CD4-positive, alpha-beta T cell treated with Interferon alpha-2 for 1 hour (primary cell): ENCODE results near the gene LRRC71.
"Not testable (repeated sequence)": the region's sequence is repeated elsewhere in the genome, so short reads cannot be mapped to it uniquely, and the experiment has no call there.

Source experiments
- DNase-seq, 2 donors: peaks; one replicate each; pipeline ENCODE4 v3.0.0-alpha.2; 2020 to 2022

LRRC71 gene

DNA sequence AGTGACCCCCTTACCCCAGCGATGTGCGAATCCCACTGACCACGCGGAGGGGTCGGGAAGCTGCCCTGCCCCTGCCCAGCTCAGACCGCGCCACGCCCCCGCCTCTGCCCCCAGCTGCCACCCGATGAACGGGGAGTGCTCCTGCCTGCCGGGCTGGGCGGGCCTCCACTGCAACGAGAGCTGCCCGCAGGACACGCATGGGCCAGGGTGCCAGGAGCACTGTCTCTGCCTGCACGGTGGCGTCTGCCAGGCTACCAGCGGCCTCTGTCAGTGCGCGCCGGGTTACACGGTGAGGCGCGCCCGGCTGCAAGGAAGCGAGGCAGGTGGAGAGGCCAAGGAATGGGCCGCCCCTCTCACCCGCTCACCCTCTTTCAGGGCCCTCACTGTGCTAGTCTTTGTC is 11.9 kb upstream of the LRRC71 start:
- no peak for DNase-seq

DNA sequence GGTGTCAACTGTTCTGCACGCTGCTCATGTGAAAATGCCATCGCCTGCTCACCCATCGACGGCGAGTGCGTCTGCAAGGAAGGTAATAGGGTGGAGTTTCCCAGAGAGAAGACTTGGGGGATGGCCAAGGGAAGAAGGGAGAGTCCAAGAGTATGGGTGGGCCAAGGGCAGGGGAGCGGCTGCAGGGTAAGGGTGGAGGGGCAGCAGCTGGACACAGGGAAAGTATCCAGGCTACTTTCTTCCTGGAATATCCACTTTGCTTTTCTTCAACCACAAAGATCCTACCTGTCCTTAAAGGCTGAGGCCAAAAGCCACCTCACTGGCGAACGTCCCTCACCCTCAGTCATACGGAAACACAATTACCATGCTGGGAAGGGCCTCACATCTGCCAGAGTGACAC is 11.5 kb upstream of the LRRC71 start:
- DNase-seq, result no peak

DNA sequence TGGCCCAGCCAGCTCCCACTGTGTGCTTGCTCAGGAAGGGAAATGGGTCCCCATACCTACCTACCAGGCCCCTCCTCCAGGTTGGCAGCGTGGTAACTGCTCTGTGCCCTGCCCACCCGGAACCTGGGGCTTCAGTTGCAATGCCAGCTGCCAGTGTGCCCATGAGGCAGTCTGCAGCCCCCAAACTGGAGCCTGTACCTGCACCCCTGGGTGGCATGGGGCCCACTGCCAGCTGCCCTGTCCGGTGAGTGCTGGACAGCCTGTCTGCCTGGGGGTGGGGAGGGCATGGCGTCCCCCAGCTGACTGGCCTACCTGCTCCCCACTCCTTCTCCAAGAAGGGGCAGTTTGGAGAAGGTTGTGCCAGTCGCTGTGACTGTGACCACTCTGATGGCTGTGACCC is 10.8 kb upstream of the LRRC71 start:
- no peak for DNase-seq

DNA sequence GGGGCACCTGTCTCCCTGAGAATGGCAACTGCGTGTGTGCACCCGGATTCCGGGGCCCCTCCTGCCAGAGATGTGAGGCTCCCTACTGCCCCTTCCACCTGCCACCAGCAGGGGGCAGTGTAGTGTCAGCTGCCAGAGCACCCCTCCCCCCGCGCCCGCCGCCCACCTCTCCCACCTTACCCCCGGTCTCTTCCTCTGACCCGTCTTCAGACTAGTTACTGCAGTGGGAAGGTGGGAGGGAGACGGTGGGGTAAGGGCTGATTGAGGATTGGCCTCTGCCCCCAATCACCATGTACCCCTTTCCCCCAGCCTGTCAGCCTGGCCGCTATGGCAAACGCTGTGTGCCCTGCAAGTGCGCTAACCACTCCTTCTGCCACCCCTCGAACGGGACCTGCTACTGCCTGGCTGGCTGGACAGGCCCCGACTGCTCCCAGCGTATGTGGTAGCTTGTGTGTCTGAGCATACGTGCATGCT is 10.1 kb upstream of the LRRC71 start:
- DNase-seq, result peak; percentile 29 to 59

DNA sequence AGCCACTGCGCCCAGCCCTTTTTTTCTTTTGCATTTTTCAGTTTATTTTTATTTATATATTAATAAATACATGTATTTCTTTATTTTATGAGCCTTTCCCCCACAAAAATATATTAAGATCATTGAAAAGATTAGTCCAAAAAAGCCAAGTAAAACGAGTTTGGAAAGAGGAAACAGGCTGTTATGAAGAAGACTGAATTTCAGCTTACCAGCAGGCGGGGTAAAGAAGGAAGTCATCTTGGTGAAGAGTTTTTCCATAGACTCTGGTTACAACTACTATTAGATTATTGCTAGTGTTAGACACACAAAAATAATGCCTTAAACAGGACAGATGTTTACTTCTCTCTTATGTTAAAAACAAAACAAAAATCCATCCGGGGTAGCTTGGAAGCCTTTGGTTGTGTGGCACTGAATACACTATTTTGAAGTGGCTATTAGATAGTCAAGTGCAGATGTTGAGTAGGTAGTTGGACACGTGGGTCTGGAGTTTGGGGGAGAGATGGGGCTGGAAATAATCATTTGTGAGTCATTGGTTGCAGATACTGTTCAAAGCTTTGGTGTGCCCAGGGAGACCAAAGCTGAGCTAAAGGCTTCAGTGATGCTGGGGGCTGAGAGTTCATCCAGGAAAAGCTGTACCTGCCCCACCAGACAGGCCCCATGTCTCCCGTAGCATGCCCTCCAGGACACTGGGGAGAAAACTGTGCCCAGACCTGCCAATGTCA is 8.7 kb upstream of the LRRC71 start:
- DNase-seq, result no peak

DNA sequence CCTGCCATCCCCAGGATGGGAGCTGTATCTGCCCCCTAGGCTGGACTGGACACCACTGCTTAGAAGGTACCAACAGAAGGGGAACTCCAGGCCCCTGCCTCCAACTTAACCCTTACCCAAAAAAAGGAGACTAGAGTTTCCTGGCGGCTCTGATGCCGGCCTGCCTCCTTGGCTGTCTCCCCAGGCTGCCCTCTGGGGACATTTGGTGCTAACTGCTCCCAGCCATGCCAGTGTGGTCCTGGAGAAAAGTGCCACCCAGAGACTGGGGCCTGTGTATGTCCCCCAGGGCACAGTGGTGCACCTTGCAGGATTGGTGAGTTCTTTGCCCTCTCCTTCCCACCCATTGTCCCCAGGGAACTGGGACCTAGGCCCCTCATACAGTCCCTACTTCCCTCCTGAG is 8.1 kb upstream of the LRRC71 start:
- no peak for DNase-seq

DNA sequence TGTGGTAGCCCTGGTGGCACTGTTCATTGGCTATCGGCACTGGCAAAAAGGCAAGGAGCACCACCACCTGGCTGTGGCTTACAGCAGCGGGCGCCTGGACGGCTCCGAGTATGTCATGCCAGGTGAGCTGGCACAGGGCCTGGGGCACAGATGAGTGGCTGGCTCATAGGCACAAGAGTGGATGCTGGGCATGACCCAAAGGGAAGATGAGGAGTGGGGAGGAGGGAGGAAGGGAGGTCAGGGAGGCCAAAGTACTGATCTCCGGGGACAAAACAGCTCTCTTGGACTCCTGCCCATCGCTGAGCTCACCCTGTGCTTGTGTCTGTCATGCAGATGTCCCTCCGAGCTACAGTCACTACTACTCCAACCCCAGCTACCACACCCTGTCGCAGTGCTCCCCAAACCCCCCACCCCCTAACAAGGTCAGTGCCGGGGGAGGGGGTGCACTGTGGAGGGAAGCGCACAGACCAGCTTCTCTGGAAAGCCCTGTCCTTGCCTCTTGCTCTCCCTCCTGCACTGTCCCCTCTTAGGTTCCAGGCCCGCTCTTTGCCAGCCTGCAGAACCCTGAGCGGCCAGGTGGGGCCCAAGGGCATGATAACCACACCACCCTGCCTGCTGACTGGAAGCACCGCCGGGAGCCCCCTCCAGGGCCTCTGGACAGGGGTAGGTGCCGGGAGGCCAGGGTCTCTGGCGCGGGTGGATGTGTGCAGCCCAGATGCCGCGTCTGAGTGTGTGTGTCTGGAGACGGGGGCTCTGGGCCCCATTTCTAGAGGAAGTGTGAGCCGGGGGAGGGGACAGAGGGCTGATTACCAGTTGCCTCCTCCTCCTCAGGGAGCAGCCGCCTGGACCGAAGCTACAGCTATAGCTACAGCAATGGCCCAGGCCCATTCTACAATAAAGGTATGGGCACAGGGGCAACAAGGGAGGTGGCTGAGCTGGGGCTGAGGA is 7.3 kb upstream of the LRRC71 start:
- DNase-seq, result no peak

DNA sequence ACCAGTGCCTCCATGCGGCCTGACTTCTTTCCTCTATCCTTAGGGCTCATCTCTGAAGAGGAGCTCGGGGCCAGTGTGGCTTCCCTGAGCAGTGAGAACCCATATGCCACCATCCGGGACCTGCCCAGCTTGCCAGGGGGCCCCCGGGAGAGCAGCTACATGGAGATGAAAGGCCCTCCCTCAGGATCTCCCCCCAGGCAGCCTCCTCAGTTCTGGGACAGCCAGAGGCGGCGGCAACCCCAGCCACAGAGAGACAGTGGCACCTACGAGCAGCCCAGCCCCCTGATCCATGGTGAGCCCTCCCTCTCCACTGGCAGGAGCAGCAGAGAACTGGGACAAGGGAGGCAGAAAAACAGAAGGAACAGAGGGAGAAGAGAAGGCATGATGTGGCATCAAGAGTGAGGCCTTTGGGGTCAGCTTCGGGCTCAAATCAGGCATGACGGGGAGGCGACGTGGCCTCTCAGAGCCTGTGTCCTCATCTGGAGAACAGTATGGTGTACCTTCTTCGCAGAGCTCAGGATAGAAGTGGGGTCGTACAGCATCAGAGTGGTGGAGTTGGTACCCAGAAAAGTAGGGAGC is 6.5 kb upstream of the LRRC71 start:
- no peak for DNase-seq

DNA sequence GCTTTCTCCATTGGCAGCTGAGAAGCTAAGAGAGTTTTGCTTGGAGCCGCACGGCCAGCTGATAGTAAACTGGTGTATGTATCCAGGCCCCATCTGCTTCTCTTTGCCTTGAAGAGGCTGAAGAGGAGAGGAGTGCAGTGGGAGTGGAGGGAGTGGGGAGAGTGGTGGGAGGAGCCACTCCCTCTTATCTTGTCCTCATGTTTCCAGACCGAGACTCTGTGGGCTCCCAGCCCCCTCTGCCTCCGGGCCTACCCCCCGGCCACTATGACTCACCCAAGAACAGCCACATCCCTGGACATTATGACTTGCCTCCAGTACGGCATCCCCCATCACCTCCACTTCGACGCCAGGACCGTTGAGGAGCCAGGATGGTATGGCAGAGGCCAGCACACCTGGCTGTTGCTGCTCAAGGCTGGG is 6.0 kb upstream of the LRRC71 start:
- no peak for DNase-seq

DNA sequence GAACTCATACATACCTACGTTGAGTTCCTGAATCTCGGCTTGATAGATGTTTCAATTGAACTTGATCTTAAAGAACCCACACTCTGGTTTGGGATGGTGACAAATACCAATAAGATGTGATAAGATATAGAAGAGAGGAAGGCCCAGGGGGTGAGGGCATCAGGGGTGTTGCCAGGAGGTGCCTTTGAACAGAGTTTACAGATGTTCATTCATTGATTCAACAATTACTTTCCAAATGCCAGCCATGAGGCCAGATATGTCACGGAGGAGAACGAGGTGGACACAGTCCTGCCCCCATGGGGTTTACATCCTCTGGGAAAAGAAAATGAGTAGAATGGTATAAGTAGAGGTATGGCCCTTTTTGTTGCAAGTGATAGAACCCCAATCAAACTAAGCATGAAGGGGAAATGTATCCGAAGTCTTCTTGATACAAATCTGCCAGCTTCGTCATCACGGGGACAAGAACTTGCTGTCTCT is 659 bp downstream of the LRRC71 start:
- no peak for DNase-seq

DNA sequence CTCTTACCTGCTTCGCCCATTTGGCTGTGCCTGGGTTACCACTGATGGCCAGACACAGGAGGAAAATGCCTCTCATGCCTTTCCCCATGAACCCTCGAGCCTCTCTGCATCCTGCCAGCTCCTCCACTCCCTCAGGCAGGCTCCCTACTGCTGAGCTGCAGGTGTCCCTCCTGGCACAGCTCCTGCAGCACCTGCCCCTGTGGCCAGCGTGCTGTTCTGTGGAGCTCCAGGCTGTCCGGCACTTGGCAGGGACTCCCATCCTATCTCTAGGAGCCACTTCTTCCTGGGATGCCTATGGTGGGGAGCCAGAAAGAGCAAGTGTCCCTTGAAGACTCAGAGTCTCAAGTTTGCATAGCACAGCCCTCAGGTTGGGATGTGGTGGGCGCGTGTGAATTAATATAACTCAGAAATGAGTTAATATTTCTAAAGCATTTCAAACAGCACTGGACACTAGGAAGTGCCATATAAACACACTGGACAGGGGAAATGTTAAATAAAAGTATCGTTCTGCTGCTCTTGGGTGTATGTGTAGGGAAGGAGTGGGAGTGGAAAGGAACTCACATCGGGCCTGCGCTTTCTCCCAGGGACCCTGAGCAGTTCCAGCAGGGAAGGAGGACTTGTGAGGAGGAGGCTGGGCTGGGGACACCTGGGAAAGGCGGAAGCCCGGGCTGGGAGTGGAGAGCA is 2.7 kb downstream of the LRRC71 start:
- DNase-seq, result no peak

DNA sequence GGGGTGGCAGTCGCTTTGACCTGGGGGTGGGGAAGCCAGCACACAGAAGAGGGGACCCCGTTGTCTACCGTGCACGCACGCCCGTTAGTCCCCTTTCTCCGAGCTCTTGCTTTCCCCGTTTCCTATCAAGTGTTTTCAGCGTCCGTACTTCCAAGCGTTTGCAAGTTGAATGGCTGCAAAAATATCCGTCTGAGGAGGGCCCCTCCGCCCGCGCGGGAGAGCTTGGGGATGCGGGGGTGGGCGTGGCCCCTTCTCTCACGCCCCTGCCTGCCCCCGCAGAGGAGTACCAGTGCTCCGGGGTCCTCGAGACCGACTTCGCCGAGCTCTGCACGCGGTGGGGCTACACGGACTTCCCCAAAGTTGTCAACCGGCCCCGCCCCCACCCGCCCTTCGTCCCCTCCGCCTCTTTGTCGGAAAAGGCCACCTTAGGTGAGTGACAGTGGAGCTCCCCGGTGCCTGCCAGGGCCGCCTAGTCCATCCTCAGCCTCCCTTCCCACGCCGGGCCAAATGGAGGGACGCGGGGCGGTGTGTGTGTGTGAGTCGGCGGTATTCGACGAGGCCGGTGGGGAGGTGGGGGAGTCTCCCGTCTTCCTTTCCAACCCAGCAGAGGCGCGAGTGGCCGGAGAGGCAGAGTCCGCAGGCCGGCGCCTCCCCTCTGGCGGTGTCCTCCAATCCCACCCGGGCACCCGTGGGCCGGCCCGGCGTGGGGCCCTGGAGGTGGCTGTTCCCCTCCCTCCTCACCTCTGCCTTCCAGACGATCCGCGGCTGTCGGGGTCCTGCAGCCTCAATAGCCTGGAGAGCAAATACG is 3.4 kb downstream of the LRRC71 start:
- DNase-seq, result no peak

DNA sequence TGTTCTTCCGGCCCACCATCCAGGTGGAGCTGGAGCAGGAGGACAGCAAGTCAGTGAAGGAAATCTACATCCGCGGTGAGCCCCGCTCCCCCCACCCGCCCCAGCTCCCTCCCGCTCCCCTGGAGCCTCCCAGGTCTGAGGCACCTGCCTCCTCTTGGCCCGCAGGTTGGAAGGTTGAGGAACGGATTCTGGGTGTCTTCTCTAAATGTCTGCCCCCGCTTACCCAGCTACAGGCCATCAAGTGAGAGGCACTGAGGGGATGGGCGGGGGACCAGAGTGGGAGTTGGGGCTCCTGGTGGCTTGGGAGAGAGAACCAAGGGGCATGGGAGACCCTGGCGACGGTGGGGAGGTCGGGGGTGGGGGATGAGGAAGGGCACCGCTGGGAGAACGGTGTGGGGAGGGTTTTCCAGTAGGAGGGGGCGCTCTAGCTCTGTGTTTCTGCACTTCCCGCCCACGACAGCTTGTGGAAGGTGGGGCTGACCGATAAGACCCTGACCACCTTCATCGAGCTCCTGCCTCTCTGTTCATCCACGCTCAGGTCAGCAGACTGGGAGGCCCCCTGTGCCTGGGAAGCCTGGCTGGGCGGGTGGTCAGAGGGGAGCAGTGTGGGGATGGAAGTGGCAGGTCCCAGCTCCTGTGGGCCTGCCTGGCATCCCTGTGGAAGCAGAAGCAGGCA is 4.2 kb downstream of the LRRC71 start:
- DNase-seq, result no peak

DNA sequence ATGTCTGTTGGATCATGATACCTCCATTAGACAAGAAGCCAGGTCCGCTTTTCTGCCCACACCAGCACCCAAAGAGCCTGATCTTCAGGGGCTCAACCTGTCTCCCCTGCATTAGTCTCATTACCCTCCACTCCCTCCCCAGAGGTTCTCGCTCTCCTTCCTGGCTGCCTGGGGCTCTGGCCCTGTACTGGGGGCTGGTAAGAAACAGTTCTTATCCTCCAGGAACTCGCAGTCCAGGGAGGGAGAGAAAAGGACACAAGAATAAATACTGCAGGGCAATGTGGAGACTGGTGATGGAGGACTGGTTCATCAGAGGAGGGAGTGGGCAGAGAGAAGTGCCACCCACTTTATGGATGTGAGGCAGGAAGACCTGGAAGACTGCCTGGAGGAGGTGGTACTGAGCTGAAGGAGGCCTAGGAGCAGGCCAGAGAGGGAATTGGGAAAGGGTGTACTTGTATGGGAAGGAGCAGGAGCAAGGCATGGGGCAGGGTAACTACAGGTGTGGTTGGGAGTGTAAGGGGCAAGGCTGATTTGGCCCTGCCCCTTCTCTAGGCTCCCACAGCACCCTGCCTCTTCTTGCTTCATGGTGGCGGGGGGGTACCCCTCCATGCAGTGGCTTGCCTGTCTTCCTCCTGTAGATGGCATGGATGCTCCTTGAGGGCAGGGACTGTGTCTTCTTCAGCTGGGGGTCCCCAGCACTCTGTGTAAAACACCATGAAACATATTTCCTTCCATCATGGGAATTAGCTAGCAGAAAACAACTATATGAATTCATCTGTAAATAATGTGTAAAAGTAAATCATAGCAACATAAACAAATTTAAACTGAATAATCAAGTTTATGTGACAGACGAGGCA is 5.0 kb downstream of the LRRC71 start:
- no peak for DNase-seq

DNA sequence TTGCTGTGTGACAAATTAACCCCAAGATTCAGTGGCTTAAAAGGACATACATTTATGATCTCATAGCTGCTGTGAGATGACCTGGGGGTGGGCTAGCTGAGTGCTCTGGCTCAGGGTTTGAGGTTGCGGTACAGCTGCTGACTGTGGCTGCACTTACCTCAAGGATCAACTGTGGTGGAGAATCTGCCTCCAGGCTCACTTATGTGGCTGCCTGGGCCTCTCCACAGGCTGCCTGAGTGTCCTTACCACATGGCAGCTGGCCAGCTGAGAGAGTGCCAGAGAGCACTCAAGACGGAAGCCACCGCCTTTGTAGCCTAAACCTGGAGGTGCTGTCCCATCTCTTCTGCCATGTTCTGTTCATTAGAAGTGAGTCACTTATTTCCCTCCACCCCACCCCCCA is 5.7 kb downstream of the LRRC71 start:
- DNase-seq, result no peak

DNA sequence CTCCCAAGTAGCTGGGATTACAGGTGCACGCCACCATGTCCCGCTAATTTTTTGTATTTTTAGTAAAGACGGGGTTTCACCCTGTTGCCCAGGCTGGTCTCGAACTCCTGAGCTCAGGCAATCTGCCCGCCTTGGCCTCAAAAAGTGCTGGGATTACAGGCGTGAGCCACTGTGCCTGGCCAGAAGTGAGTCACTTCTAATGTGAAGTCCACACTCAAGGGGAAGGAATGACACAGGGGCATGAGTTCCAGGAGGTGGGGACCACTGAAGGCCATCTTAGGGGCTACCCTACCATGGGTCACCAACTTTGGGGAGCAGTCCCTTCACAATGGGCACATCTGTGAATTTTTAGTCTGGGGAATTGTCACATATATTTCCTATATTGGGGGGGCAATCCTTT is 6.3 kb downstream of the LRRC71 start:
- not testable (repeated sequence) for DNase-seq

DNA sequence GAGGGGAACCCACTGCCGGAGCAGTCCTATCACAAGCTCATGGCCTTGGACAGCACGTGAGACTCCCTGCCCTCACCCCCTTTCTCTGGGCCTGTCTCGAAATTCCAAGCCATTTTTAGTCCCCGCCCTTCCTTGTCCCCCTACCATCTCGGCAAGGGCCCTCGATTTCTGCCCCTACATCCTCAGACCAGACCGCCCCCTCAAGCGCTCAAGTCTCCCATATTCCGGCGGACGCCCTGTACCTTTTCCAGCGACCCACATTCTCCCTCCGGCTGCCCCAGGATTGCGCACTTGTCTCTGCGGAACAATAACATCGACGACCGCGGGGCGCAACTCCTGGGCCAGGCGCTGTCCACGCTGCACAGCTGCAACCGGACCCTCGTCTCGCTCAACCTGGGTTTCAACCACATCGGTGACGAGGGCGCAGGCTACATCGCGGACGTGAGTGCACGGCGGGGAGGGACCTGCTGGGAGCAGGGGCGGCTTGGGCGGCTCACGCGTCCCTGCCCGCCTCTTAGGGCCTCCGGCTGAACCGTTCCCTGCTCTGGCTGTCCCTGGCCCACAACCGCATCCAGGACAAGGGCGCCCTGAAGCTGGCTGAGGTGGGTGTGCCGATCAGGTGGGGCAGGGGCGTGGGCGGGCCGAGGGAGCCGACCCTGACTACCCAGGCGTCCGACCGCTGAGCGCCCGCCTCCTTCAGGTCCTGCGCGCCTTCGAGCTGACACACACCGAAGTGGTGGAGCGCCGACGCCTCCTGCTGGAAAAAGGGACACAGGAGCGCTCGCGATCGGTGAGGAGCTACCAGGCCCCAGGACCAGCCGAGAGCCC is 7.0 kb downstream of the LRRC71 start:
- DNase-seq, result peak; percentile 48 to 62

DNA sequence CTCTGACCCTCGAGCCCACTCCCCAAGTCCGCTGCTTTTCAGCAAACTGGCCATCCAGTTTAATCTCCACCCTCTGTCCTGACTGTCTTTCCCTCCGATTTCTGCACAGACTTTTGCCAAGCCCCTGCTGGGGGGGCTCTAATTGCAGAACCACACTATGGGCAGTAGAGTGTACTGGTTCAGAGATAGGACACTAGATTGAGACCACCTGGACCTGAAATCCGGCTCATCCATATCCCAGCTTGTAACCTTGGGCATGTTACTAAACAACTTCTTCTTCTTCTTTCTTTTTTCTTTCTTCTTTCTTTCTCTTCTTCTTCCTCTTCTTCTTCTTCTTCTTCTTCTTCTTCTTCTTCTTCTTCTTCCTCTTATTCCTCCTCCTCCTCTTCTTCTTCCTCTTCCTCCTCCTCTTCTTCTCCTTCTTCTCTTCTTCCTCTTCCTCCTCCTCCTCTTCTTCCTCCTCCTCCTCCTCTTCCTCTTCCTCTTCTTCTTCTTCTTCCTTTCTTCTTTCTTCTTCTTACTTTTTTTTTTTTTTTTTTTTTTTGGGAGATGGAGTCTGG is 7.7 kb downstream of the LRRC71 start:
- DNase-seq, result no peak

DNA sequence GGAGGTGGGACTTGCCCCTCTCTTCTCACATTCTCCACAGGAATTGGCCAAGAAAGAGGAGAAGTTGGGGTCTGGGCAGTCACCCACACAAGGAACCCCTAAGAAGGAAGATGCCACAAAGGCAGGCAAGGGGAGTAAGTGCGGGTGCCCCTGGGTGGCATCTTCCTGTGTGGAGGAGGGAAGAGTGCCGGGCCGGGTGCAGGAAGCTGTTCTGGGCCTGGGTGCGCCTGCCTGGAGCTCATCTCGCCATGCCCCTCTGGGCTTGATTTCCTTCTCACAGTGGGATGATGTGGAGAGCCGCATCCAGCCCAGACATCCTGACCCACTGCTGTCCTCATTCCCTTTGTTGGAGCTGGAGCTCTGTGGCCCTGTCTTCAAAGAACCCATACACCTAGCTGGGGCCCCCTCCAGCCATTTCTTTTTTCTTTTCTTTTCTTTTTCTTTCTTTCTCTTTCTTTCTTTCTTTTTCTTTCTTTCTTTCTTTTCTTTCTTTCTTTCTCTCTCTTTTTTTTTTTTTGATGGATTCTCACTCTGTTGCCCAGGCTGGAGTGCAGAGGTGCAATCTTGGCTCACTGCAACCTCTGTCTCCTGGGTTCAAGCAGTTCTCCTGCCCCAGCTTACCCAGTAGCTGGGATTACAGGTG is 9.3 kb downstream of the LRRC71 start:
- no peak for DNase-seq
